AG10803 (cell line): ENCODE results near the gene AP3S2.
A peak's percentile ranks its signal among the peaks of the same experiment; 100 is the strongest.
"Not testable (repeated sequence)": the region's sequence is repeated elsewhere in the genome, so short reads cannot be mapped to it uniquely, and the experiment has no call there.

Source experiments
- DNase-seq: peaks from one replicate; pipeline ENCODE4 v3.0.0; 2010; ENCODE audit warnings: low read depth
- H3K4me3 ChIP-seq: 2 replicates; pipeline ENCODE4 v1.5.1; 2011; ENCODE audit warnings: mild to moderate bottlenecking, low read length, control low read depth
- CTCF ChIP-seq: conservative IDR thresholded peaks from 2 replicates; pipeline ENCODE4 v1.5.1; 2011; ENCODE audit warnings: mild to moderate bottlenecking, low read length, control low read depth, inconsistent platforms

Gene AP3S2

GRCh38 chr15:89839167-89839810 lies 54.5 kb downstream of the AP3S2 start:
- no peak overlapping the region for H3K4me3 ChIP-seq
- DNase-seq = no peak

GRCh38 chr15:89837830-89838178 lies 56.0 kb downstream of the AP3S2 start:
- TF ChIP-seq CTCF = no peak
- DNase-seq = no peak
- H3K4me3 ChIP-seq = no peak overlapping the region

More at GRCh38 chr15:89839167-89839810, 54.5 kb downstream of the AP3S2 start:
- no peak for TF ChIP-seq CTCF

GRCh38 chr15:89837134-89837829 lies 56.5 kb downstream of the AP3S2 start:
- TF ChIP-seq CTCF = no peak
- peak overlapping the region; percentile 47 for H3K4me3 ChIP-seq
- peak; percentile 76 for DNase-seq

DNA sequence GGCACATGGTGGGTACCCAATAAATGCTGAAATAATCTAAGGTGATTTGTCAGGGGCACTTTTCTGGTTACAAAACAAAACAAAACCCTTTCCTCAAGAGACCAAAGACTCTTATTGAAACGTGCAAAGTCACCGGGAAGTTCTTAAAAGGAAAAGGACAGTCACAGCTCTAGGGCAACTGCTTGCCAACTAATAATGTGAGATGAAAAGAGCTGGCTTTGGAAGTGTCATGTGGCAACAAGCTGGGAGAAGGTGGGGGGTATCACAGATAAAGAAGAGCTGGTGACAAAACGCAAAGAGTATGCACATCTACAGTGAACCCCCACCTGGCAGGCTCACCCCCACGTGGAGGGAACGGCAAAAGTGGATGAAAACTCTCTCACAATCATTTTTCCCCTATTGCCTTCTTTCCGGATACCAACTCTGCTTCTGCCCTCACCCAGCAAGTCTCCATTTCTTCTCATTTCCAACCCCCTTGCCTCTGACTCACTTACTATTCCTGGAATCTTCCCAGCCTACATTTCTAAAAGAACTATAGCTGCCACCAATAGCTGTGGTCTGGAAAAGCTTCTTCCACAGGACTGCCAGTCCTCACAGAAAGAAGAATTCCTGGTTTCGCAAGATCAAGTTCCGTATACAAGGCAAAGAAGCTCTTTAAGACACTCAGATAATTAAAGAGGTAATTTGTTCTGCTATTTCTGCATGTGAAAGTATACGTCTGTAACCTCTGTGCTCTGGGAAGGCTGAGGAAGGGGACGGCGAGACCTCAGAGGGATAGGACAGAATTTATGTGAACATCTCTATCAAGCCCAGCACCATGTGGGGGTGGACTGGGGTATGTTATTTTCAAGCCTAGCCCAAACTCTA lies 57.3 kb downstream of the AP3S2 start:
- no peak for TF ChIP-seq CTCF
- H3K4me3 ChIP-seq = peak overlapping the region; percentile 47
- peak; percentile 98 for DNase-seq

DNA sequence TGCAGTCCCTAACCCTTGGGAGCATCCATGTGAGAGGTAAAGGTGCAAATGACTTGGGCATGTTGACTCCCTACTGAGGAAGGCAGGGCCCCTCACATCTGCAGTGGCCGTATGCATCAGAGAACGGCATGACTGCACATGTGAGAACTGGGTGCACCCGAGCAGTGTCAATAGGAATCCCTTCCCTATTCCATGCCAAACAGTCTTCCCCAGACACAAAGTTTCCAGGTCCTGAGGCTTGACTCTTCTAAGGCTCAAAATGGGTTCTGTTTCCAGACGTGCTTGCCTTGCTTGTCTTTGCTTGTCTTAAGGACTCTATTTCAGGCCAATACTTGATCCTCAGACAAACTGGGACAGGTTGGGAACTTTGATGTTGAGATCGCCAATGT lies 58.6 kb downstream of the AP3S2 start:
- TF ChIP-seq CTCF = no peak
- H3K4me3 ChIP-seq = no peak overlapping the region
- no peak for DNase-seq

DNA sequence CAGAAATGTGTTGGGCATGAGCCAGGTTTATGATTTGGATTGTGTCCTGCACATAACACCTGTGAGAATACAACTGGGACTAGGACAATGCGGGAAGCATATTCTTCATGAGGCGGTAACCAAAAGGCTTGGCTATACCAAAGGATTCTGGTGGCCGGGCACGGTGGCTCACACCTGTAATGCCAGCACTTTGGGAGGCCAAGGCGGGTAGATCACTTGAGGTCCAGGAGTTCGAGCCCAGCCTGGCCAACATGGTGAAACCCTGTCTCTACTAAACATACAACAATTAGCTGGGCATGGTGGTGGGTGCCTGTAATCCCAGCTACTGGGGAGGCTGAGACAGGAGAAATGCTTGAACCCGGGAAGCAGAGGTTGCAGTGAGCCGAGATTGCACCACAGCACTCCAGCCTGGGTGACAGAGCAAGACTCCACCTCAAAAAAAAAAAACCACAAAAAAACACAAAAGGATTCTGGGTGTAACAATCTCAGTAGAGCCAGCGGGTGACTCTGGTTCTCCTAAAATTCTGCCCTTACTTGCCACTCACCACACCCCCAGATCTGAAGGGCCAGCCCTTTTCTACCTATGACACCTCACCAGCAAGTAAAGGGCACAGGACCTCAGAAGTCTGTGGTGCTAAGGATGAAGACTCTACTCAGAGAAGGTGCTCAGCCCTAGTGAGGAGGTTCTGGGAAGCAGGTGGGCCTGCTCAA lies 59.2 kb downstream of the AP3S2 start:
- H3K4me3 ChIP-seq, DNase-seq: not testable (repeated sequence)

- DNase-seq = no peak
- no peak overlapping the region for H3K4me3 ChIP-seq
- no peak for TF ChIP-seq CTCF
These were observed 59.8 kb downstream of the AP3S2 start for GRCh38 chr15:89833966-89834365.
